Measurements from ENCODE around the gene FAM50A. TPM values are rescaled to one million over a fixed set of nuclear protein-coding genes. Genes with fewer than 3 reads are reported as not detected.

Gene FAM50A
- total RNA-seq, 1 donor from 2014 or later: 15.5 TPM

Small RNA genes within 50 kb of the gene (small RNA-seq; reads per million reads assigned to genes)
- gene MIR6858 (ENCODE audit: low replicate concordance) (not detected), gene RN7SL697P (ENCODE audit: low replicate concordance) (not detected), gene SNORA70 (ENCODE audit: low replicate concordance) (not detected)

Other genes starting within 250 kb of the FAM50A start
- gene OPN1MW2, start 224.4 kb upstream of the FAM50A start, total RNA-seq: not detected
- not detected for gene OPN1MW3, start 186.6 kb upstream of the FAM50A start, total RNA-seq
- not detected for gene TEX28, start 149.0 kb upstream of the FAM50A start, total RNA-seq
- gene TKTL1, start 148.3 kb upstream of the FAM50A start, total RNA-seq: 3.4 TPM
- gene FLNA, start 69.5 kb upstream of the FAM50A start, total RNA-seq: 88.8 TPM
- gene EMD, start 64.8 kb upstream of the FAM50A start, total RNA-seq: 14.0 TPM
- gene RPL10, start 45.8 kb upstream of the FAM50A start, total RNA-seq: 2,159 TPM
- gene DNASE1L1, start 34.9 kb upstream of the FAM50A start, total RNA-seq: 4.2 TPM
- gene TAFAZZIN, start 32.6 kb upstream of the FAM50A start, total RNA-seq: 9.3 TPM
- gene ATP6AP1, start 15.5 kb upstream of the FAM50A start, total RNA-seq: 41.8 TPM
- gene GDI1, start 7.0 kb upstream of the FAM50A start, total RNA-seq: 284 TPM
- 17.7 TPM for gene PLXNA3, start 14.1 kb downstream of the FAM50A start, total RNA-seq
- gene LAGE3, start 35.1 kb downstream of the FAM50A start, total RNA-seq: 7.9 TPM
- 35.2 TPM for gene UBL4A, start 42.5 kb downstream of the FAM50A start, total RNA-seq
- 2.2 TPM for gene SLC10A3, start 46.5 kb downstream of the FAM50A start, total RNA-seq
- 8.4 TPM for gene FAM3A, start 72.1 kb downstream of the FAM50A start, total RNA-seq
- 17.9 TPM for gene G6PD, start 102.7 kb downstream of the FAM50A start, total RNA-seq
- 4.2 TPM for gene IKBKG, start 103.5 kb downstream of the FAM50A start, total RNA-seq
- gene CTAG1A, start 141.0 kb downstream of the FAM50A start, total RNA-seq: not detected
- gene CTAG1B, start 175.1 kb downstream of the FAM50A start, total RNA-seq: not detected
- not detected for gene CTAG2, start 209.4 kb downstream of the FAM50A start, total RNA-seq

Data from temporal lobe (tissue), 2 donors.